BE2C (cell line): ENCODE measurements around the gene DNAJC16. TPM values are rescaled to one million over a fixed set of nuclear protein-coding genes. Genes with fewer than 3 reads are reported as not detected.
A peak's percentile ranks its signal among the peaks of the same experiment; 100 is the strongest.
"Not testable (repeated sequence)": the region's sequence is repeated elsewhere in the genome, so short reads cannot be mapped to it uniquely, and the experiment has no call there.

Experiments
- DNase-seq: peaks from one replicate; pipeline ENCODE4 v3.0.0-alpha.2; 2020
- H3K27me3 ChIP-seq: fragments of 250-450 bp; sonication (Bioruptor Pico); 2 replicates; pipeline ENCODE4 v1.5.1; 2020; ENCODE audit warnings: mild to moderate bottlenecking
- H3K36me3 ChIP-seq: fragments of 250-450 bp; sonication (Bioruptor Pico); 2 replicates; pipeline ENCODE4 v1.5.1; 2020; ENCODE audit warnings: mild to moderate bottlenecking
- H3K4me1 ChIP-seq: fragments of 250-450 bp; sonication (Bioruptor Pico); 2 replicates; pipeline ENCODE4 v1.5.1; 2020
- H3K4me3 ChIP-seq: 2 replicates; pipeline ENCODE4 v1.5.1; 2011; ENCODE audit warnings: low read depth, low read length
- H3K9me3 ChIP-seq: fragments of 250-450 bp; sonication (Bioruptor Pico); 2 replicates; pipeline ENCODE4 v1.5.1; 2020
- polyA plus RNA-seq: library from polyadenylated mRNA; unstranded; fragments of >200 nt; gene quantifications from one replicate; pipeline ENCODE4 v1.2.1, GENCODE V29; 2012; ENCODE audit warnings: low read depth, missing spikeins; ENCODE audit not compliant: insufficient read length, insufficient read depth
- TF ChIP-seq, protein P1 (sequence below): IDR thresholded peaks from 2 replicates; pipeline ENCODE4 v1.5.1; 2012; ENCODE audit warnings: mild to moderate bottlenecking, low read depth, low read length

DNAJC16 gene
- polyA plus RNA-seq, result 3.0 TPM

DNA sequence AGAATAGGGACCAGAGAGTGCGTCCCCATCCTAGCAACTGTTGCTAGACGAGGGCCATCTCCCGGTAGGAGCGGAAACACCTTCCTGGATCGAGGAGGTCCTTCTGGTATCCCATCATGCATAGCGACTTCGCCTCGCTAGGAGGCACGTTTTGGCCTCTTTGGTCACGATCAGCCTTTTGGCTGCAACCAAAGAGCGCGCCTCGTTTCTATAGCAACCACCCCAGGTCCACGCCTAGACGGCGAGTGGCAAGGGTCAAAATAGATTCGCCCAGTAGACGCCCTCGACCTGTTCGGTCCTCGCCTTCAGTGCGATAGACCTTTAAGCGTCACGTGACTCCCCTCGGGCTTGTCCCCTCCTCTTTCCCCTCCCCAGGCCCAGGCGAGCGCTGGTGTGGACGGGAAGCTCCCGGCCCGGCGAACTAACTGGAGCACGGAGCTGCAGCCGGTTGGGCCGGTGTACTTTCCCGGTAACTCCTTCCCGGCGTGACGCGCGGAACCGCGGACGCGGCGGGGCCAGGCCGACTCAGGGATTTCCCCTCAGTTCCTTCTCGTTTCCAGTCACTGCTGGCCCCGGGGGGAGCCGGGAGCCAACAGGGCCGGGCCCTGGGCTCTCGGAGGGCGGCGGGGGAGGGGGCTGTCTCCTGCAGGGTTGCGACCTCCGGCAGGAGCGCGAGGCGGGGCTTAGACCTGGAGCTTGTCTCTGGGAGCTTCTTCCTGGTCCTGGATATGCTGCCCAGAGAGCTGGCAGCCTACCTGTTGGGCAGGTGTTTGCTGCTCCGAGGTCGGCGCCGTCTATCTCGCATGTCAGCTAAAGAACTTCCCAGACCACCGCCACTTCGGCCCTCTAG is at the start of gene DNAJC16:
Gene DNAJC16 (plus strand): TSS at position 359 of the 850 bp plus-strand sequence. CDS start 2,258 bp downstream, outside the sequence.
- no peaks in the 10 kb centered on the region for H3K27me3 ChIP-seq
- H3K9me3 ChIP-seq, result no peaks in the 10 kb centered on the region
- peak within 1 kb of the TSS; percentile 77 for H3K4me3 ChIP-seq
- peak; percentile 94 for DNase-seq
- no peaks in the 10 kb centered on the region for H3K36me3 ChIP-seq
- TF ChIP-seq, protein P1, sequence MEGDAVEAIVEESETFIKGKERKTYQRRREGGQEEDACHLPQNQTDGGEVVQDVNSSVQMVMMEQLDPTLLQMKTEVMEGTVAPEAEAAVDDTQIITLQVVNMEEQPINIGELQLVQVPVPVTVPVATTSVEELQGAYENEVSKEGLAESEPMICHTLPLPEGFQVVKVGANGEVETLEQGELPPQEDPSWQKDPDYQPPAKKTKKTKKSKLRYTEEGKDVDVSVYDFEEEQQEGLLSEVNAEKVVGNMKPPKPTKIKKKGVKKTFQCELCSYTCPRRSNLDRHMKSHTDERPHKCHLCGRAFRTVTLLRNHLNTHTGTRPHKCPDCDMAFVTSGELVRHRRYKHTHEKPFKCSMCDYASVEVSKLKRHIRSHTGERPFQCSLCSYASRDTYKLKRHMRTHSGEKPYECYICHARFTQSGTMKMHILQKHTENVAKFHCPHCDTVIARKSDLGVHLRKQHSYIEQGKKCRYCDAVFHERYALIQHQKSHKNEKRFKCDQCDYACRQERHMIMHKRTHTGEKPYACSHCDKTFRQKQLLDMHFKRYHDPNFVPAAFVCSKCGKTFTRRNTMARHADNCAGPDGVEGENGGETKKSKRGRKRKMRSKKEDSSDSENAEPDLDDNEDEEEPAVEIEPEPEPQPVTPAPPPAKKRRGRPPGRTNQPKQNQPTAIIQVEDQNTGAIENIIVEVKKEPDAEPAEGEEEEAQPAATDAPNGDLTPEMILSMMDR, result peak; percentile 21
- no peaks in the 10 kb centered on the region; the same call in 1 of the 2 replicates for H3K4me1 ChIP-seq

DNA sequence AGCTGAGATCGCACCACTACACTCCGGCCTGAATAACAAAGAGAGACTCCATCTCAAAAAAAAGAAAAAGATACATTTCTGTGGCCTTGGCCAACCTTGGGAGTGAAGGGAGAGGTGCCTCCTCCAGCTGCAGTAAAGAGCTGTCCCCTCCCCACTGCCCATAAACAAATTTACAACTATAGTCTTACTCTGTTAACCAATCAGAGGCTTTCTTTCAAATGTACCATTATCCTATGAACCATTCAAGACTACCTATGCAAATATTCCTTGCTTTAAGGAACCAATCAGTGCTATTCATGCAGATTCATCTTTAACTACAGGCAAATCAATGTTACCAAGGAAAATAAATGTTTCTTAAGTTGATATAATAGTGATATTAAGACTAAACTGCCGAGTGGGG is 49.7 kb upstream of the DNAJC16 start:
- TF ChIP-seq, protein P1, result no peak
- DNase-seq, result no peak
- H3K9me3 ChIP-seq, result no peaks in the 10 kb centered on the region
- no peaks in the 10 kb centered on the region for H3K27me3 ChIP-seq
- H3K4me3 ChIP-seq, result no peak overlapping the region
- H3K4me1 ChIP-seq, result no peaks in the 10 kb centered on the region
- H3K36me3 ChIP-seq, result no peaks in the 10 kb centered on the region

DNA sequence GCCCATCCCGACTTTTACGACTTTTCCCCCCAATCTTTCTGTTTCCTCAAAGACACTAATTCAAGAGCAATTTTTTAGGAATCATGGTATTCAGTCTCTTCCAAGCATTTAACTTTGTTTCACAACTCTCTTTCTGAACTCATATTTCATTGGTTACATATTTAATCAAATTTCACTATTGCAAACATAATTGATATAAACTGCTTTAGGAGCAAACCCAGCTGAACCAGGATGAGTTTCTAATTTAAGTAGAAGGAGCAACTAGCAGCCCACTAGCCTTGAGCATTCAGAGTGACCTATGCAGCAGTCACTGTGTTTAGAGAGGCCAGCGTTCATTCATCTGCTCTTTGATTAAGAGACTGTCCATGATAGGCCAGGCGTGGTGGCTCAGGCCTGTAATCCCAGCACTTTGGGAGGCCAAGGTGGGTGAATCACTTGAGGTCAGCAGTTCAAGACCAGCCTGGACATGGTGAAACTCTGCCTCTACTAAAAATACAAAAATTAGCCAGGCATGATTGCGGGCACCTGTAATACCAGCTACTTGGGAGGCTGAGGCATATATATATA is 48.9 kb upstream of the DNAJC16 start:
- DNase-seq, result no peak
- TF ChIP-seq, protein P1, result no peak

DNA sequence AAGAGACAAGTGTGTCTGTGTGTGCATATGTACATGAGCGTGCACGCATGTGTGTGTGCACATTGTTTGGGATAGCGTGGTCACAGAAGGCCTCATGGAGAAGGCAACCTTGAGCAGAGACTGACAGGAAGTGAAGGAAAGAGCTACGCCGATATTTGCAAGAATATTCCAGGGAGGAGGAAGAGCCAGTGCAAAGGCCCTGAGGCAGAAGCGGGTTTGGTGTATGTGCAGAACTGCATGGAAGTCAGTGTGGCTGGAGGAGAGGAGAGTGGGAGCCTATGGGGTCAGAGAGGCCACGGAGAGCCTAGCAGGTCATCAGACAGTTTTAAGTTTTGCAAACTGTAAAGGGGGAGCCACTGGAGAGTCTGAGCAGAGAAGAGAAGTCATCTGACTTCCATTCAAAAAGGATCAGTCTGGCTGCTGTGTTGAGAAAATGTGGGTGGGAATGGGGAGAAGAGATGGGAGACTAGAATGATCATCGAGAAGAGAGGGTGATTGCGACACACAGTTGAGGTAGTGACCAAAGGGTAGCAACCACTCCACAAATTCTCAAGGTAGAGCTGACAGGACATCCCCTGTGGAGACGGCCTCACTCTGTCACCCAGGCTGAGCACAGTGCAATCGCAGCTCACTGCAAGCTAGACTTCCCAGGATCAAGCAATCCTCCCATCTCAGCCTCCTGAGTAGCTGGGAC is 46.8 kb upstream of the DNAJC16 start:
- no peak for DNase-seq
- no peaks in the 10 kb centered on the region for H3K9me3 ChIP-seq
- no peak overlapping the region for H3K4me3 ChIP-seq
- no peaks in the 10 kb centered on the region for H3K36me3 ChIP-seq
- no peaks in the 10 kb centered on the region for H3K27me3 ChIP-seq
- H3K4me1 ChIP-seq, result no peaks in the 10 kb centered on the region
- TF ChIP-seq, protein P1, result no peak

More for the DNA sequence above, 48.9 kb upstream of the DNAJC16 start:
- H3K4me1 ChIP-seq, result no peaks in the 10 kb centered on the region
- H3K27me3 ChIP-seq, result no peaks in the 10 kb centered on the region
- no peak overlapping the region for H3K4me3 ChIP-seq
- H3K9me3 ChIP-seq, result no peaks in the 10 kb centered on the region
- H3K36me3 ChIP-seq, result no peaks in the 10 kb centered on the region

DNA sequence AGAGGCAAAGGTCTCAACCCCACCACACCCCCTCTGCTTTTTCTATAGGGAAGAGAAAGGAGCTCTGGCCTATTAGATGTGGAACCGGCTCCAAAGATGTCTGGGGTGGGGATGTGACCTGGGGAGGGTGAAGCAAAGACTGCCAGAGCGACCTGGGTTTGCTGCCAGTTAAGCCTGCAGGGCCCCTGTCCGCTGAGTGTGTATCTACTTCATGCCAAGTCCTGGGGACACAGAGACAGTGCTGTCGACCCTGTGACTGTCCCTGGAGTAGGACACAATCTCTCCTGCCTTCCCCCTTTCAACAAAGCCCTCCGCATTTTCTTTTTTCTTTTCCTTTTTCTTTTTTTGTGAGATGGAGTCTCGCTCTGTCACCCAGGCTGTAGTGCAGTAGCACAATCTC is 44.2 kb upstream of the DNAJC16 start:
- not testable (repeated sequence) for H3K27me3 ChIP-seq, H3K9me3 ChIP-seq, H3K4me3 ChIP-seq, H3K36me3 ChIP-seq, DNase-seq, H3K4me1 ChIP-seq

DNA sequence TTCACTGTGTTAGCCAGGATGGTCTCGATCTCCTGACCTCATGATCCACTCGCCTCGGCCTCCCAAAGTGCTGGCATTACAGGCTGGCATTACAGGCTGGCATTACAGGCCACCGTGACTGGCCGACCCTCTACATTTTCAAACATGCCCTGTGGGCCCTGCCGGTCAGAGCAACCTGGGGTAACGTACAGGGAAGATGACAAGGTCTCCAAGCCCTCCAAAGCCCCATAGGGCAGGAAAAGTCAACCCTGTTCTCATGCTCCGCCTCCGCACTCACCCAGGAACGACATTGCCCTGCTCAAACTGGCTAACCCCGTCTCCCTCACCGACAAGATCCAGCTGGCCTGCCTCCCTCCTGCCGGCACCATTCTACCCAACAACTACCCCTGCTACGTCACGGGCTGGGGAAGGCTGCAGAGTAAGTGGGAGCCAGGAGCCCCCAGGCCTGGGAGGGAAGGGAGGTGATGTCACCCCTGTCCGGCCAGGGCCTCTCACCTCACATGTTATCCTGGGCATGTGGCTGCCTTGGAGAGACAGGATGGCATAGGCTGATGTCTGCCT is 43.6 kb upstream of the DNAJC16 start:
- not testable (repeated sequence) for H3K27me3 ChIP-seq, H3K4me3 ChIP-seq, H3K4me1 ChIP-seq, H3K36me3 ChIP-seq, H3K9me3 ChIP-seq, DNase-seq
